Lung (tissue), 12 donors: ENCODE data around the gene WASL. TPM values are rescaled to one million over a fixed set of nuclear protein-coding genes. Genes with fewer than 3 reads are reported as not detected.

Source experiments
- ATAC-seq: fragments of 200-7000 bp; cut with Tn5 transposase; one replicate; pipeline ENCODE4 v1.9.1; 2020; ENCODE audit warnings: moderate number of reproducible peaks; ENCODE audit not compliant: insufficient read depth, low FRiP score
- DNase-seq, 3 donors: peaks; one replicate each; pipeline ENCODE4 v3.0.0-alpha.2; 2013 to 2017
- H3K27ac ChIP-seq, 2 donors: one replicate each; pipeline ENCODE4 v1.5.1; 2013; ENCODE audit warnings: mild to moderate bottlenecking in 2 of 2, moderate library complexity in 2 of 2, control low read depth in 1 of 2, inconsistent platforms in 1 of 2, low read depth in 1 of 2, low read length in 1 of 2
- H3K27me3 ChIP-seq, 3 donors: one replicate each; pipeline ENCODE4 v1.5.1; 2013; ENCODE audit warnings: low read length in 2 of 3; ENCODE audit not compliant: control insufficient read depth in 3 of 3, insufficient read depth in 3 of 3
- H3K36me3 ChIP-seq, 4 donors: one replicate each; pipeline ENCODE4 v1.5.1; 2013; ENCODE audit warnings: low read length in 4 of 4, mild to moderate bottlenecking in 1 of 4, moderate library complexity in 1 of 4; ENCODE audit not compliant: control insufficient read depth in 4 of 4, insufficient read depth in 4 of 4
- H3K4me1 ChIP-seq, 5 donors: one replicate each; pipeline ENCODE4 v1.5.1; 2013; ENCODE audit warnings: low read length in 5 of 5, mild to moderate bottlenecking in 2 of 5, moderate library complexity in 1 of 5; ENCODE audit not compliant: control insufficient read depth in 5 of 5, insufficient read depth in 5 of 5
- H3K4me3 ChIP-seq: one replicate; pipeline ENCODE4 v1.5.1; 2013; ENCODE audit warnings: mild to moderate bottlenecking, control low read depth, moderate library complexity
- H3K9ac ChIP-seq, 2 donors: one replicate each; pipeline ENCODE4 v1.5.1; 2013; ENCODE audit warnings: low read length in 2 of 2, control low read depth in 1 of 2; ENCODE audit not compliant: insufficient read depth in 1 of 2
- H3K9me3 ChIP-seq, 4 donors: one replicate each; pipeline ENCODE4 v1.5.1; 2013; ENCODE audit warnings: low read length in 3 of 4, mild to moderate bottlenecking in 1 of 4, moderate library complexity in 1 of 4; ENCODE audit not compliant: control insufficient read depth in 4 of 4, insufficient read depth in 3 of 4
- CTCF ChIP-seq: IDR thresholded peaks from 2 replicates; pipeline ENCODE4 v1.5.1; 2012; ENCODE audit warnings: mild to moderate bottlenecking; ENCODE audit errors: control extremely low read depth, extremely low read depth
- WGBS, 2 donors: extraction: QIAGEN DNeasy Blood & Tissue Kit; methylation state at CpG; one replicate each; pipeline ENCODE4 v1.1.7; 2013; 5-methylcytosine and 5-hydroxymethylcytosine counted together
- polyA plus RNA-seq, 2 donors: library from polyadenylated mRNA; stranded (reverse); fragments of 200-250 nt; gene quantifications; one replicate each; pipeline ENCODE4 v1.2.1, GENCODE V29; 2013
- total RNA-seq, 2 donors: library from RNA; depleted of rRNA in 1 of 2; stranded (reverse); fragments of >200 nt in 1 of 2; gene quantifications; one replicate each; pipeline ENCODE4 v1.2.1, GENCODE V29; 2014 to 2021
- donor health status: control.
- donor health status: control.
- donor health status: Bipolar disorder and iron deficiency.
- donor health status: healthy.
- donor health status: DM: yes; HTN: yes; CAD: no.

The WASL gene
- total and polyA plus RNA-seq, 4 donors, result 11.8 to 52.7 (median 22.2) TPM

- peaks cover 0 to 9% (median 0%) of the 10 kb centered on the region in 5 donors for H3K4me1 ChIP-seq
- ATAC-seq, result no peak
- DNase-seq, result no peak
- no peaks in the 10 kb centered on the region for H3K27me3 ChIP-seq
- no peak overlapping the region for H3K27ac ChIP-seq
- 18 to 47% methylated on average over 1 of the region's 1 CpG for WGBS, 2 donors
- H3K36me3 ChIP-seq, result no peaks in the 10 kb centered on the region
- no peaks in the 10 kb centered on the region for H3K9me3 ChIP-seq
- TF ChIP-seq CTCF, result no peak
- H3K9ac ChIP-seq, result no peak overlapping the region
- no peak overlapping the region for H3K4me3 ChIP-seq
Observed at GRCh38 chr7:123757095-123757494, 8.3 kb upstream of the WASL start.

- no peaks in the 10 kb centered on the region for H3K27me3 ChIP-seq
- H3K4me1 ChIP-seq, result peaks cover 0 to 27% (median 0%) of the 10 kb centered on the region in 5 donors
- no peaks in the 10 kb centered on the region for H3K9me3 ChIP-seq
- no peak overlapping the region for H3K9ac ChIP-seq
- no peak overlapping the region for H3K4me3 ChIP-seq
- TF ChIP-seq CTCF, result no peak
- no peak for DNase-seq
- no peaks in the 10 kb centered on the region for H3K36me3 ChIP-seq
- ATAC-seq, result no peak
- 88 to 96% methylated on average over 1 of the region's 1 CpG for WGBS, 2 donors
- no peak overlapping the region for H3K27ac ChIP-seq
Observed at GRCh38 chr7:123755338-123755737, 6.5 kb upstream of the WASL start.

- no peak overlapping the region for H3K27ac ChIP-seq
- WGBS, 2 donors, result 82 to 93% methylated on average over 3 of the region's 3 CpGs
Observed at GRCh38 chr7:123754271-123754871, 5.6 kb upstream of the WASL start.

More at GRCh38 chr7:123754271-123754871, 5.6 kb upstream of the WASL start:
- TF ChIP-seq CTCF, result no peak
- ATAC-seq, result no peak
- H3K4me1 ChIP-seq, result peaks cover 0 to 34% (median 0%) of the 10 kb centered on the region in 5 donors
- no peaks in the 10 kb centered on the region for H3K9me3 ChIP-seq
- no peak overlapping the region for H3K4me3 ChIP-seq
- H3K9ac ChIP-seq, result no peak overlapping the region
- no peaks in the 10 kb centered on the region for H3K27me3 ChIP-seq
- no peaks in the 10 kb centered on the region for H3K36me3 ChIP-seq
- no peak for DNase-seq
